ENCODE data around the gene SEMA3B.
"Not testable (repeated sequence)": the region's sequence is repeated elsewhere in the genome, so short reads cannot be mapped to it uniquely, and the experiment has no call there.

SEMA3B gene

GRCh38 chr3:50238549-50239026, 30.4 kb upstream of the SEMA3B start:
- TF ChIP-seq CTCF (IDR thresholded peaks at IDR 0.05; ENCODE audit: low read depth, low read length) = no peak
- H3K4me3 ChIP-seq (ENCODE audit: low read depth, low read length) = peak overlapping the region; percentile 98

GRCh38 chr3:50239649-50240048, 29.3 kb upstream of the SEMA3B start:
- no peak overlapping the region for H3K4me3 ChIP-seq (ENCODE audit: low read depth, low read length)
- no peak for TF ChIP-seq CTCF (IDR thresholded peaks at IDR 0.05; ENCODE audit: low read depth, low read length)

GRCh38 chr3:50241163-50241562, 27.8 kb upstream of the SEMA3B start:
- H3K4me3 ChIP-seq (ENCODE audit: low read depth, low read length) = no peak overlapping the region

GRCh38 chr3:50241713-50242380, 27.1 kb upstream of the SEMA3B start:
- no peak for TF ChIP-seq CTCF (IDR thresholded peaks at IDR 0.05; ENCODE audit: low read depth, low read length)
- H3K4me3 ChIP-seq (ENCODE audit: low read depth, low read length) = no peak overlapping the region

More at GRCh38 chr3:50241163-50241562, 27.8 kb upstream of the SEMA3B start:
- TF ChIP-seq CTCF (IDR thresholded peaks at IDR 0.05; ENCODE audit: low read depth, low read length) = no peak

- no peak overlapping the region for H3K4me3 ChIP-seq (ENCODE audit: low read depth, low read length)
- TF ChIP-seq CTCF (IDR thresholded peaks at IDR 0.05; ENCODE audit: low read depth, low read length) = no peak
Measured at GRCh38 chr3:50242381-50242770, 26.6 kb upstream of the SEMA3B start.

- no peak for TF ChIP-seq CTCF (IDR thresholded peaks at IDR 0.05; ENCODE audit: low read depth, low read length)
- H3K4me3 ChIP-seq (ENCODE audit: low read depth, low read length) = no peak overlapping the region
Measured at GRCh38 chr3:50242851-50243542, 25.9 kb upstream of the SEMA3B start.

GRCh38 chr3:50243543-50243895, 25.4 kb upstream of the SEMA3B start:
- TF ChIP-seq CTCF (IDR thresholded peaks at IDR 0.05; ENCODE audit: low read depth, low read length) = no peak
- H3K4me3 ChIP-seq (ENCODE audit: low read depth, low read length) = no peak overlapping the region

GRCh38 chr3:50244813-50245212, 24.1 kb upstream of the SEMA3B start:
- not testable (repeated sequence) for H3K4me3 ChIP-seq (ENCODE audit: low read depth, low read length)

Measured in WI38 (cell line).